GM18873 (cell line): ENCODE results near the gene SRC.
"Not testable (repeated sequence)": the region's sequence is repeated elsewhere in the genome, so short reads cannot be mapped to it uniquely, and the experiment has no call there.

Source experiments
- ATAC-seq: cut with Tn5 transposase; IDR thresholded peaks from one replicate; pipeline ENCODE4 v1.9.1; 2021; ENCODE audit warnings: mild to moderate bottlenecking, moderate library complexity, moderate number of reproducible peaks; ENCODE audit not compliant: unreplicated experiment, low FRiP score

SRC gene

GRCh38 chr20:37335642-37336368, 10.1 kb upstream of the SRC start:
- no peak for ATAC-seq

DNA sequence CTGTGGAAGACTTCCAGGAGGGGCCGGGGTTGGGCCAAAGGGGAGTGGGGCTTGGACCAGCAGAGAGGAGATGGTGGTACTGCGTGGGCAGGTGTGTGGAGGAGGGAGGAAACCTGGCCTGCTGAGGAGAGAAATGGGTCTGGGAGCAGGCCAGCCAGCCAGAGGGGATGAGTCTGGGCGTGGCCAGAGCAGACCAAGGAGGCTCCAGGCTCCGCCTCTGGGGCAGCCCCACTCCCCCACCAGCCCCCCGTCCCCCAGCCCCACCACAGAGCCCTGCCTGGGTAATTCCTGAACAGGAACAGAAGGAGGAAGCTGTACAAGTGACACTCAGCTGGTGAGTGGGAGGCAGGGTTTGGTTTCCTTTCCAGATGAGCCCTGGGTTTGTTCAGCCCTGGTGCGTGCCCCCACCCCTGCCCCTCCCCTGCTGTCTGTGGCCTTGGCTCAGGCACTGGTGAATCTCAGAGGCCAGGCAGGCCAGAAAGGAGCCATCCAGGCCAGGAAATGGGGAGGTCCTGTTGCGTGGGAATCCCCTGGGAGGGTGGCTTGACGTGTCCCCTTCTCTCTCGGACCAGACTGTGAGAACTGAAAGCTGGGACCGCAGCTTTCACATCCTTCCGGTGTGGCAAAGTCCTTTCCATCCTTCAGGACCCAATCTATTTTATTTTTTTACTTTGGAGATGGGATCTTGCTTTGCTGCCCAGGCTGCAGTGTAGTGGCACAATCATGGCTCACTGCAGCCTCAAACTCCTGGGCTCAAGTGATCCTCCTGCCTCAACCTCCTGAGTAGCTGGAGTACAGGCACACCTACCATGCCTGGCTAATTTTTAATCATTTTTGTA, 9.4 kb upstream of the SRC start:
- peak; percentile 51 for ATAC-seq

DNA sequence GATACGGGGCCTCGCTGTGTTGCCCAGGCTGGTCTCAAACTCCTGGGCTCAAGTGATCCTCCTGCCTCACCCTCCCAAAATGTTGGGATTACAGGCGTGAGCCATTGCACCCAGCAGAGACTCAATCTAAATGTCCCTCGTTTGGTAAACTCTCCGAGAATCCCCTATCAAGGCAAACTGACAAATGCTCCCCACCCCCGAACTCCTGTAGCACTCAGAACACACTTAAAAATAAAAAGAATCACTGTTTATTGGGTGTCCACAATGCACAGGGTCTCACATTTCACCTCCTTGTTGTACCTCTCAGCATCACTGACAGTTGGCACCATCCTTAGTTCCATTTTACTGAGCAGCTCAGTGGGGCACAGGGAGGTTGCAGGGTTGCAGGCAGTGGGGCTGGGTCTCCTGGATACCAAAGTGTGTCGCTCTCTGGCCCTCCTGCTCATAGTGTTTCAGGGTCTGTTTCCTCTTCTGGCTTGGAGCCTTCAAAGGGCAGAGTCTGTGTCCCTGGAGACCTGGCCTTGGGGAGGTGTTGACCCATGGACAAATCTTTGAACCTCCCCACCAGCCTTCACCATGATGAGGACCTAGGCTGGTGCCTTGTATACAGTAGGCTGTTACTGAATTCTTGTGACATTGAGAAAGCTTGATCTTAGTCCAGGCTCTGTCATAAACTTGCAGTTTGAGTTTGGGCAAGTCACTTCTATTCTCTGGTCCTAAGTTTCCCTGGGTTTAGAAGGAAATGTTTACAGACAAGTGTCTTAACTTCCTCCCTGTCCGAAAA, 8.5 kb upstream of the SRC start:
- no peak for ATAC-seq

DNA sequence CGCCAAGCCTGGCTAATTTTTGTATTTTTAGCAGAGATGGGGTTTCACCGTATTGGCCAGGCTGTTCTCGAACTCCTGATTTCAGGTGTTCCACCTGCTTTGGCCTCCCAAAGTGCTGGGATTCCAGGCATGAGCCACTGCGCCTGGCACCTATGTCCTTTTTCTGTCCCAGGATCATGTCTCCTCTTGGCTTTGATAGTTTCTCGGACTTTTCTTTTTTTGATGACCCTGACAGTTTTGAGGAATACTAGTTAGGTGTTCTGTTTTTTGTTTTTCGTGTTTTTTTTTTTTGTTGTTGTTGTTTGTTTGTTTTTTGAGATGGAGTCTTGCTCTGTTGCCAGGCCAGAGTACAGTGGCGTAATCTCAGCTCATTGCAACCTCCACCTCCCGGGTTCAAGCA, 7.6 kb upstream of the SRC start:
- ATAC-seq = not testable (repeated sequence)

GRCh38 chr20:37339208-37339607, 6.7 kb upstream of the SRC start:
- ATAC-seq = no peak

- not testable (repeated sequence) for ATAC-seq
These were observed 6.2 kb upstream of the SRC start for GRCh38 chr20:37339764-37340109.

- ATAC-seq = no peak
These were observed 4.9 kb upstream of the SRC start for GRCh38 chr20:37340998-37341397.

- no peak for ATAC-seq
These were observed 4.3 kb upstream of the SRC start for GRCh38 chr20:37341632-37342031.

GRCh38 chr20:37342231-37343177, 3.4 kb upstream of the SRC start:
- ATAC-seq = no peak

GRCh38 chr20:37343212-37343993, 2.5 kb upstream of the SRC start:
- no peak for ATAC-seq

DNA sequence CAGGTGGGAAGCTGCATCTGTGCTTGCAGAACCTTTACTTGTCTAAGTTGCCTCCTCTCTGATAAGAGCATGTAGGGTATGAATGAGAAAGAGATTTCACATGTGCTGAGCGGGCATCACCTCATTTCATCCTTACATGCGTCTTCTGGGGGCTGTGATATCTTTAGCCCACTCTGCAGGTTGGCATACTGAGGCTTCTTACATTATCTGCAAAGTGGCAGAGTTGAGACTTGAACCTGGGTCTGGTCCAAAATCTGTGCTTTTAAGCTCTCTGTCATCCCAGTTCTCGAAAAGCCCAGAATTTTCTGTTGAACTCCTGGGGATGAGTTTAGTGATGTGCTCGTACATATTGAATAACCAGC, 2.0 kb upstream of the SRC start:
- no peak for ATAC-seq

DNA sequence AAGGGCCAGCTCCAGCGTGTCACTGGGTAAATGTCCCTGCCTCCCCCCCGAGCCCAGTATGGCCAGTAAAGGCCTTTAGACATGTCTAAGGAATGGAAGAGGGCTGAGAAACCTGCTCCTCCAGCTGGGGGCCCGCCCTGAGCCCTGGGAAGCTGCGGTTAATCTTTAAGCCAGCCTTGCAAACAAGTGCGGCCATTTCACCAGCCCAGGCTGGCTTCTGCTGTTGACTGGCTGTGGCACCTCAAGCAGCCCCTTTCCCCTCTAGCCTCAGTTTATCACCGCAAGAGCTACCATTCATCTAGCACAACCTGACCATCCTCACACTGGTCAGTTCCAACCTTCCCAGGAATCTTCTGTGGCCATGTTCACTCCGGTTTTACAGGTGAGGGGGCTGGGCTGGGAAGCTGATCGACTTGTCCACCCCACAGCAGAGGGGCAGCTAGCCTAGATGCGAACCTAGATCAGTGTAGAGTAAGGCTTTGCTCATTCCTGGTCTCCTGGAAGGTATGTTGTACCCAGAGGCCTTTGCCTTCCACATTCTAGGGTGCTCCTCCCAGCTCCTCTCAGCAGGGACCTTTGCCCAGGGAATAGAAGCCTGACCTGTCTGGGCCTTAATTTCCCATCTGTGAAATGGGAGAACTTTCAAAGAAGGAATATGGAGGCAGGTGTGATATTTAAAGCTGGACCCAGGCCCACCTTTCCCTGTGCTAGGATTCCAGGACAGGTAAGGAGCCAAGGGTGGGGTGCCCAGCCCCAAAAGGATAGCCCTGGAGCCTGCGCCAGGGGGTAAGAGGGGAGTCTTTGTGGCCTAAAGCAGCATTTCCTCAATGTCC, 1.2 kb upstream of the SRC start:
- no peak for ATAC-seq

GRCh38 chr20:37346236-37346534, 245 bp downstream of the SRC start:
- ATAC-seq = no peak

GRCh38 chr20:37346535-37347346, 801 bp downstream of the SRC start:
- ATAC-seq = no peak

GRCh38 chr20:37347347-37347823, 1.4 kb downstream of the SRC start:
- ATAC-seq = no peak

DNA sequence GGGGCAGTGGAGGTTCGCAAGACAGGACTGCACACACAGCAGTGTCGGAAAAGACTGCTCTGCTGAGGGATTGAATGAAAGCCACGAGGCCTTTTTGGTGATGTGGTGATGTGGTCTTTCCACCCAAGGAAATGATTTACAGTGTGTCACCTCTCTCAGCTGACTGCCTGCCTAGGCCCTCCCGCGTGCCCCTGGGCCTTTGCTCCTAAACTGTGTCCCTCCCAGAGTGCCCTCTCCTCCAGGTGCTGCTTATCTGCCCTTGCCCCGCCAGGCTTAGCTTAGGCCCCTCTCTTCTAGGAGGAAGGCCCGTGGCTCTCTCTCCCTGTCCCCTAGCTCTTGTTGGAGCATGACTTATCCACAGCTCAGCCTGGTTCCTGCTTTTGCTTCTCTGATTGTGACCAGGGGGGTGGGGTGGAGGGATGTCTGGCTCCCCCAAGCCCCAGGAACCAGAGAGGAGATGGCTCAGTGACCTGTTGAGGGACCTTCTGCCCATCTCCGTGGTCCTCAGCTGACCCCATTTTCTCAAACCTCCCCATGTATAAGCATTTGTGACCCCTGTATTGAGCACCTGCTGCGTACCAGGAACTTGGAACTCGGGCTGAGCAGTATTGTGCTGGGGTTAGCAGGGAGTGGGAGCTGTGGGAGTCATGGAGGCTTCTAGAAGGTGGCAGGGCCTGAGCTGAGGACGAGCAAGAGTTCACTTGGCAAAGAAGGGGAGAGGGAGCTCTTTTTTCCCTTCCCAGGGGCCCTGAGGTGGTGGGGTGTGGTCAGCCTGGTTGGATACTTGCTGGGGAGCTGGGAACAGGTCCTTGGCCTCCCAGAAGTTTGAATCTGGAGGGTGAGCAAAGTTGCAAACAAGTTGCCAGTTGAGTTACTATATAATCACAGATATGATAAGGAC, 2.2 kb downstream of the SRC start:
- ATAC-seq = no peak
